ENCODE data around the gene RBKS.

- TF ChIP-seq CTCF (IDR thresholded peaks at IDR 0.05) (no peak), POLR2A (IDR thresholded peaks at IDR 0.05) (no peak)
Measured at GRCh38 chr2:27842894-27843293, 47.3 kb downstream of the RBKS start.

All from Peyer's patch (tissue), 4 donors.